ENCODE measurements around the gene ISM2.
"Not testable (repeated sequence)": the region's sequence is repeated elsewhere in the genome, so short reads cannot be mapped to it uniquely, and the experiment has no call there.

The ISM2 gene

GRCh38 chr14:77498120-77498979 is at the start of gene ISM2:
TSS of gene ISM2 (minus strand) at chr14:77498816. CDS start at chr14:77498793, 23 bp downstream.
- DNase-seq (ENCODE audit: low read depth in 2 of 2): peak; percentile 27 to 36

GRCh38 chr14:77547512-77548180 is 49.0 kb upstream of the ISM2 start:
- DNase-seq (ENCODE audit: low read depth in 2 of 2): no peak

GRCh38 chr14:77545171-77545570 is 46.6 kb upstream of the ISM2 start:
- not testable (repeated sequence) for DNase-seq (ENCODE audit: low read depth in 2 of 2)

- DNase-seq (ENCODE audit: low read depth in 2 of 2): no peak
Observed at GRCh38 chr14:77544571-77544970, 46.0 kb upstream of the ISM2 start.

- no peak for DNase-seq (ENCODE audit: low read depth in 2 of 2)
Observed at GRCh38 chr14:77543637-77544334, 45.2 kb upstream of the ISM2 start.

- DNase-seq (ENCODE audit: low read depth in 2 of 2): no peak
Observed at GRCh38 chr14:77543240-77543551, 44.6 kb upstream of the ISM2 start.

GRCh38 chr14:77542421-77543239 is 44.0 kb upstream of the ISM2 start:
- no peak for DNase-seq (ENCODE audit: low read depth in 2 of 2)

- no peak for DNase-seq (ENCODE audit: low read depth in 2 of 2)
Observed at GRCh38 chr14:77541905-77542304, 43.3 kb upstream of the ISM2 start.

GRCh38 chr14:77536951-77537350 is 38.3 kb upstream of the ISM2 start:
- not testable (repeated sequence) for DNase-seq (ENCODE audit: low read depth in 2 of 2)

DNA sequence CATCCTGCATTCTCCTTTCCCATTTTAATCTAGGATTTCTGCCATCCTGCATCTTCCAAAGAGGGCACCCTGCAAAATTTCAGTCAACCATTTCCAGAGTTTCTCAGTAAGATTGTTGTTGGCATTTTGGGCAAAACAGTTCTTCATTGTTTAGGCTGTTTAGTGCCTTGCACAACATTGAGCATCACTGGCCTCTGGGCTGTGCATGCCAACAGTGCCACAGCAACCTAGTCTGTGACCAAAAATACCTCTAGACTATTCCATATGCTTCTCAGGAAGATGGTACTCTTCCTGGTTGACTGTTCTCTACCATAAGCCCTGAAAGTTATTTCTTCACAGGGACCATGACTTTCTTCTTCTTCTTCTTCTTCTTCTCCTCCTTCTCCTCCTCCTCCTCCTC is 32.5 kb upstream of the ISM2 start:
- no peak for DNase-seq (ENCODE audit: low read depth in 2 of 2)

DNA sequence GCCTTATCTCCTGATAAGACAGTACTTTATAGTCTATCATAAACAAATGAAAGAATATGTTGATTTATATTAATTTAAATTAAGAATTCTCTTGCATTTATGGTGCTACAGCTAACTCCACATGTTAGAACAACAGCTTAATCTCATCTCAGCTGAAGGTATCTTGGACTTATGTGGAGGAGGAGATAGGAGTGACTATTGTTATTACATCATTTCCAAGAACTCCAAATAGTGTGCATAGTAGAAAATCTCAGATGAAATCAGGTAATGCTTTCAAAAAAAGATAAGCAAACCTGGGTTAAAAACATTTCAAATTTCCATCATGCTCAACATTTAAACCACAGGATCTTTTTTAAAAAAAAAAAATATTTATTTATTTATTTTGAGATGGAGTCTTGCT is 31.3 kb upstream of the ISM2 start:
- DNase-seq (ENCODE audit: low read depth in 2 of 2): no peak

- DNase-seq (ENCODE audit: low read depth in 2 of 2): no peak
Observed at GRCh38 chr14:77529213-77529612, 30.6 kb upstream of the ISM2 start.

GRCh38 chr14:77528701-77529100 is 30.1 kb upstream of the ISM2 start:
- not testable (repeated sequence) for DNase-seq (ENCODE audit: low read depth in 2 of 2)

DNA sequence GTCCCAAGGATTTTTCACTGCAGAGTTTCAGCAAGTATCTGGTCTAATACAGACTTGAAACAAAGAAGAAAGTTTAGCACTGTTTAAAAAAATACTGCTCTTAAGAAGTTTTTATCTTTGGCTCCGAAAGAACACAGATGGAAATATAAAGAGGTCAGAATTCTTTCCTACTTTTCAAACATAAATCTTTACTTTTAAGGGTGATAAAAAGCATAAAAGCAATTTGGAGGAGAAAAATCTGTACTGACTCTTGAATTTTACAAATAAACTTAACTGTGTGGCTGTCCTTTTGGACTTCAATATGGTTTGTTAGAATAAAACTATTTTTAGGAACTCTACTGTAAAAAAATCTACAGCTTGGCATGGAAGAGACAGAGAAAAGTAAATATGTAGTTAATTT is 27.6 kb upstream of the ISM2 start:
- DNase-seq (ENCODE audit: low read depth in 2 of 2): no peak

- DNase-seq (ENCODE audit: low read depth in 2 of 2): no peak
Observed at GRCh38 chr14:77524536-77524935, 25.9 kb upstream of the ISM2 start.

DNA sequence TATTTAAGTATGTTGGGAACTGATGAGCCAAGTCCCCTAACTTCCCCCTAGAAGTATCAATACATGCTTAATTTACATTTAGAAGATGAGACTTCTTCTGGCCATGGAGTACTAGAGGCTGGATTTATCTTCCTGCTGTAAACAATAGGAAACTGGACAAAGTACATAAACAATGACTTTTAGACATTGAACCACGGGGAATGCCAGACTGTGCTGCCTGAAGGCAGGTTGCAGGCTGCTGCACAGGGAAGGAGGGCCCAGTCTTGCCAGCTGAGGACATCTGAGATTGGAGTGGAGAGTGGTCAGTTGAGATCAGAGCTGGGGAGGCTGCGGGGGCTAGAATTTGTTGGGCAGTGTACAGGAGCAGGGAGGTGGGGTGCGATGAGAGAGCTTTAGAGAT is 24.5 kb upstream of the ISM2 start:
- no peak for DNase-seq (ENCODE audit: low read depth in 2 of 2)

DNA sequence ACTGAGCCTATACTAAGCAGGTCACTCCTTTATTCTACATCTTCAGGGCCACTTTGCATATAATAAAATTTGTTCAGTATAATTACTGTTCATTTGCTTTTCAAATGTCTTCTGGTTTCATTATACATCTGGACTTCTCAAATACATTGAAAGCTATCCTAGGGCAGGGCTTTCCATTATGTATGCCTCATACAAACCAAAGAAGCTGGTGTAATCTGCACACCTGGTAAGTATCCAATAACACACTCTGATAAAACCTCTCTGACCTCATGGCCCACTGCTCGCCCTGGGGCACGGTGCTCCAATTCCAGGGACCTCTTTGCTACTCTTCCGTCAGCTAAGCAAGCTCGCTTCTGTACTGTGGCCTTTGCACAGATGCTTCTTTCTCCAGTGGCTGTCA is 21.9 kb upstream of the ISM2 start:
- no peak for DNase-seq (ENCODE audit: low read depth in 2 of 2)

GRCh38 chr14:77516126-77516525 is 17.5 kb upstream of the ISM2 start:
- DNase-seq (ENCODE audit: low read depth in 2 of 2): no peak

GRCh38 chr14:77511486-77512162 is 13.0 kb upstream of the ISM2 start:
- no peak for DNase-seq (ENCODE audit: low read depth in 2 of 2)

GRCh38 chr14:77509366-77509765 is 10.8 kb upstream of the ISM2 start:
- DNase-seq (ENCODE audit: low read depth in 2 of 2): no peak

- no peak for DNase-seq (ENCODE audit: low read depth in 2 of 2)
Observed at GRCh38 chr14:77508876-77509275, 10.3 kb upstream of the ISM2 start.

Measured in stimulated activated CD4-positive, alpha-beta T cell treated with anti-CD3 and anti-CD28 coated beads, Interleukin-4, amount 100 ng/mL, for 48 hours (primary cell).